Activated CD4-positive, alpha-beta T cell treated with anti-CD3 and anti-CD28 coated beads for 36 hours (primary cell): ENCODE results near the gene GAB1. TPM values are rescaled to one million over a fixed set of nuclear protein-coding genes. Genes with fewer than 3 reads are reported as not detected.

Experiments
- ATAC-seq: fragments of 200-7000 bp; cut with Tn5 transposase; one replicate; pipeline ENCODE4 v1.10.0; 2021; ENCODE audit warnings: mild to moderate bottlenecking, moderate library complexity
- CTCF ChIA-PET: fragments of 350-600 bp; sonication (Branson Sonifier 250); formaldehyde crosslinking; loops from one replicate; lab custom pipeline; 2021; ENCODE audit warnings: antibody characterized with exemption; lab: Charles Lee
- POLR2A ChIA-PET: fragments of 350-600 bp; sonication (Branson Sonifier 250); formaldehyde crosslinking; loops from one replicate; lab custom pipeline; 2021; ENCODE audit warnings: antibody characterized with exemption, inconsistent platforms; lab: Charles Lee
- DNase-seq: peaks from one replicate; pipeline ENCODE4 v3.0.0-alpha.2; 2020
- H3K27ac Mint-ChIP-seq: one replicate; pipeline ENCODE4 v1.8.0; 2021; ENCODE audit warnings: mixed read lengths
- H3K27me3 Mint-ChIP-seq: one replicate; pipeline ENCODE4 v1.8.0; 2021; ENCODE audit warnings: mixed read lengths
- H3K36me3 Mint-ChIP-seq: one replicate; pipeline ENCODE4 v1.8.0; 2021; ENCODE audit warnings: low read depth, mixed read lengths
- H3K4me1 Mint-ChIP-seq: one replicate; pipeline ENCODE4 v1.8.0; 2021; ENCODE audit warnings: mixed read lengths
- H3K4me3 Mint-ChIP-seq: one replicate; pipeline ENCODE4 v1.8.0; 2021; ENCODE audit warnings: mild to moderate bottlenecking, moderate library complexity, mixed read lengths
- H3K9me3 Mint-ChIP-seq: one replicate; pipeline ENCODE4 v1.8.0; 2021; ENCODE audit warnings: low read depth, mixed read lengths
- intact Hi-C, 2 experiments: fragments of 100-400 bp; cut with DNase I in 1 of 2; cut with micrococcal nuclease in 1 of 2; formaldehyde crosslinking; loops; one replicate each; pipeline versions ENCODE4 v1.14.2 to v1.15.1; 2022 to 2024; cut with DNase I, micrococcal nuclease
- total RNA-seq, 2 experiments: library from RNA; stranded (reverse); gene quantifications; one replicate each; pipeline ENCODE4 v1.2.3, GENCODE V29; 2021

The GAB1 gene
- total RNA-seq, 2 experiments from 2014 or later, result 0.35 to 0.48 TPM

GRCh38 chr4:143375326-143376073 lies 38.8 kb downstream of the GAB1 start:
- ChIA-PET CTCF (interaction anchor here (0.8 to 1.6 kb wide), 2 partner anchors 10 to 39 kb away, joined by 3 to 4 read pairs; partner anchors contain the start of gene GAB1), POLR2A (no interaction called here)
- Mint-ChIP-seq H3K27ac (no peak overlapping the region), H3K36me3 (no peaks in the 10 kb centered on the region), H3K4me3 (no peak overlapping the region), H3K27me3 (no peaks in the 10 kb centered on the region), H3K4me1 (no peaks in the 10 kb centered on the region), H3K9me3 (no peaks in the 10 kb centered on the region)
- ATAC-seq (peak; percentile 70), DNase-seq (peak; percentile 33)
- intact Hi-C loops, result loop anchor here in 1 of 2 experiments (5.0 kb wide), 1 partner anchor 107 kb away; no protein-coding TSS in a partner anchor

DNA sequence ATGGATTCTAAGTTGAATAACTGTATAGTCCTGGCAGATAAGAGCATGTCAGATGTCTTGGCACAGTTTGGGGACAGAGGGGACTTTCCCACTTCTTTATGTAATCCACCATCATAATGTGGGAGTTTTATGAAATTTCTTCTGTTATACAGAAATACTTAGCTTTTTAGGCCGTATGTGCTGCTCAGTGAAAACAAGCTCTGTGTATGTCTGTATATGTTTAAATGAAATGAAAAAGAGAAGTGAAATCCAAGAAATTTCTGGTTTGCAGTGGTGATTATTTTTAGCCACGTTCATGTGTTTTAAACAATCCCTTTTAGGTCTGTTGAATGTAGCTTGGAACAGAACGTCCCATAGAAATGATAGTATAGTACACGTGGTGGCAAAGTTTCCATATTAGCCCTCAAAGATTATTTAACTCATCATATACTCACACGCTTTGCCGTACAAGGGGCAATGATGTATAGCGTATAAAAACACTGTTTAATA lies 41.0 kb downstream of the GAB1 start:
- Mint-ChIP-seq H3K27me3 (no peaks in the 10 kb centered on the region), H3K9me3 (no peaks in the 10 kb centered on the region), H3K4me3 (no peak overlapping the region), H3K4me1 (no peaks in the 10 kb centered on the region), H3K36me3 (no peaks in the 10 kb centered on the region), H3K27ac (no peak overlapping the region)
- ATAC-seq, result no peak
- POLR2A ChIA-PET, result no interaction called here
- no peak for DNase-seq
- intact Hi-C loops, result loop anchor here in 1 of 2 experiments (5.0 kb wide), 1 partner anchor 105 kb away; no protein-coding TSS in a partner anchor
- CTCF ChIA-PET, result no interaction called here

DNA sequence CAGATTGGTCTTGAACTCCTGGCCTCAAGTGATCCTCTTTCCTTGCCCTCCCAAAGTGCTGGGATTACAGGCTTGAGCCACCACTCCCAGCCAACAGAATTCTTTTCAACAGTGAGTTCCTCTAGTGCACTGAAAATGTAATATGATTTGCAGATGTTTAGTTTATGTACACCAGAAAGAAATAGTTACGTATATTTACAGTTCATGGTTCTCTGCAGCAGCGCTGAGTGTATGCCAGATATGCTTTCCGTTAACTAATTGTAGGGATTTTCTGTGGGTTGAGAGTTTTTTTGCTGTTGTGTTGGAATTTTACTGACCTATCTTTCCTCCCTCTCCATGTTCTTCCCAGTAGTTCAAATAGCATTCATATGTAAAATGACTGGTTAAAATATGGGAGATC lies 44.0 kb downstream of the GAB1 start:
- Mint-ChIP-seq H3K9me3 (no peaks in the 10 kb centered on the region), H3K27me3 (peaks cover 2% of the 10 kb centered on the region), H3K4me1 (no peaks in the 10 kb centered on the region), H3K27ac (no peak overlapping the region), H3K36me3 (no peaks in the 10 kb centered on the region), H3K4me3 (no peak overlapping the region)
- intact Hi-C loops, result no loop called here
- ATAC-seq (no peak), DNase-seq (no peak)
- CTCF ChIA-PET, result no interaction called here
- POLR2A ChIA-PET, result no interaction called here

DNA sequence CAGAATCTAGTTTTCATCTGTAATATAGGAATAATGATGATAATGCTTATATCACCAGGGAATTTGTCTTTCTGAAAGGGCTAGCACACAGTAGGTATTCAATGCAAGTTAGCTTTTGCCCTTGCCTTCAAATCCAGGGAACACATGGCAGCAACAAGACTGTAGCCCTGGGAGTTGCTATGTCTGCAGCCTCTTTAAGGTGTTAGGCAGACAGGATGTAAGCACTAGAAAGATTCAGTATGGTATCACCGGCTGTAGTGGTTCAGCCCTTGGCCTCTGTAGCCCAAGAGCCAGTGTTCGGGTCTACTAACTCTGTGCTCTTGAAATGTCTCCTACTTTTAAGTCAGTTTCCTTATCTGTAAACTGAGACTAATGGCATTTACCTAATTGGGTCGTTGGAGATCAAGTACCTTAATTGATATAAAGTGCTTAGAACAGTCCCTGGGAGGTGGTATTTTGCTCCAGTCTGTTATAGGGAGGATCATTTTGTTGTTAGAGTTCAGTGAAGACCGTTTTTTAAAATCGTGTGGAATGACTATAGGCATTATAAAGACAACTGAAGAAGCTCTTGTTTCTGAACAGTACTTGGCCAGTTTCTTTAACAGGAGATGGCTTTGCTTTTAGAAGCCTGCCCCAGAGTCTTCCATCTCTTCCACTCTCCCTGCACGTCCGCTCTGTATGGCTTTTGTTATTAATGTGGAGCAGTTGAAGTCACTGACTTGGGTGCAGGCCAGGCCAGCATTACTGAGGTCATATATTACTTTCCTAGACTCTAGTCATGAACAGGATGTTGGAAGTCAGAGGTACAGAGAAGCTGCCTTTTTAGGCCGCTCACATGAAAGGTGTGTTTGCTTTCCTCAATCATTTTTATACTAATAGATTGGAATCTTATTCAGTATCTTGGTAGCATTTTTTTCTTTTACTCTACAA lies 44.8 kb downstream of the GAB1 start:
- no peaks in the 10 kb centered on the region for H3K9me3 Mint-ChIP-seq
- POLR2A ChIA-PET, result no interaction called here
- H3K27ac Mint-ChIP-seq, result no peak overlapping the region
- no peak overlapping the region for H3K4me3 Mint-ChIP-seq
- DNase-seq, result no peak
- no peaks in the 10 kb centered on the region for H3K36me3 Mint-ChIP-seq
- no peak for ATAC-seq
- CTCF ChIA-PET, result no interaction called here
- peaks cover 2% of the 10 kb centered on the region for H3K27me3 Mint-ChIP-seq
- intact Hi-C loops, result no loop called here
- H3K4me1 Mint-ChIP-seq, result no peaks in the 10 kb centered on the region

DNA sequence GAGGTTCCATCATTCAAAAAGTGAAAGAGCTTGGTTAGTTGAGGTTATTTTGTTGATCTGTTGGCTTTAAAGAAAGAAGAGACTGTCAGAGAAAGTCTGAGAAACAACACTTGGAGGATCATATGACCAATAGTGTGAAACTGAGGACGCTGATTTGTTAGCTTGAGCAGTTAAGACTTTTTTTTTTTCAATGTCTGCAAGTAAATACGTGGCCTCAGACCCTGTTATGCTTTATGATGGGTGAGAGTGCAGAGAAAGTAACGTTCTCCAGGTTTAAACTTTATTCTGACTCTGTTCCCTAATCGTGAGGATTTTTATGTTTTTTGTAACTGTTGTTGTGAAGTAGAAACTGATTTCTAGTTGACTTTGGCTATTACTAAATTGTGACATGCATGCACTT lies 45.9 kb downstream of the GAB1 start:
- POLR2A ChIA-PET, result no interaction called here
- H3K36me3 Mint-ChIP-seq, result no peaks in the 10 kb centered on the region
- no peak for DNase-seq
- H3K27ac Mint-ChIP-seq, result no peak overlapping the region
- H3K4me3 Mint-ChIP-seq, result no peak overlapping the region
- intact Hi-C loops, result no loop called here
- peaks cover 6% of the 10 kb centered on the region for H3K27me3 Mint-ChIP-seq
- ATAC-seq, result no peak
- H3K4me1 Mint-ChIP-seq, result no peaks in the 10 kb centered on the region
- no peaks in the 10 kb centered on the region for H3K9me3 Mint-ChIP-seq
- CTCF ChIA-PET, result no interaction called here

GRCh38 chr4:143383005-143383574 lies 46.4 kb downstream of the GAB1 start:
- POLR2A ChIA-PET, result no interaction called here
- no peak for DNase-seq
- Mint-ChIP-seq H3K4me1 (no peaks in the 10 kb centered on the region), H3K27ac (no peak overlapping the region), H3K36me3 (no peaks in the 10 kb centered on the region), H3K4me3 (no peak overlapping the region), H3K9me3 (no peaks in the 10 kb centered on the region), H3K27me3 (peaks cover 7% of the 10 kb centered on the region)
- CTCF ChIA-PET, result interaction anchor here (1.1 kb wide), 1 partner anchor 14 kb away, joined by 3 read pairs; no protein-coding TSS in a partner anchor
- intact Hi-C loops, result no loop called here
- ATAC-seq, result no peak

GRCh38 chr4:143384381-143384994 lies 47.8 kb downstream of the GAB1 start:
- POLR2A ChIA-PET, result no interaction called here
- H3K4me1 Mint-ChIP-seq, result no peaks in the 10 kb centered on the region
- ATAC-seq (no peak), DNase-seq (no peak)
- H3K4me3 Mint-ChIP-seq, result no peak overlapping the region
- H3K27me3 Mint-ChIP-seq, result peaks cover 7% of the 10 kb centered on the region
- no peaks in the 10 kb centered on the region for H3K36me3 Mint-ChIP-seq
- intact Hi-C loops, result no loop called here
- H3K9me3 Mint-ChIP-seq, result no peaks in the 10 kb centered on the region
- no peak overlapping the region for H3K27ac Mint-ChIP-seq
- CTCF ChIA-PET, result interaction anchor here (0.7 to 1.5 kb wide), 4 partner anchors 8 to 188 kb away, joined by 3 to 5 read pairs (median 4); no protein-coding TSS in a partner anchor

GRCh38 chr4:143386812-143387211 lies 50.1 kb downstream of the GAB1 start:
- ChIA-PET POLR2A (interaction anchor here (0.5 kb wide), 1 partner anchor 175 kb away, joined by 3 read pairs; no protein-coding TSS in a partner anchor), CTCF (no interaction called here)
- H3K9me3 Mint-ChIP-seq, result no peaks in the 10 kb centered on the region
- H3K4me3 Mint-ChIP-seq, result no peak overlapping the region
- no peak overlapping the region for H3K27ac Mint-ChIP-seq
- H3K27me3 Mint-ChIP-seq, result peaks cover 14% of the 10 kb centered on the region
- ATAC-seq, result no peak
- H3K36me3 Mint-ChIP-seq, result no peaks in the 10 kb centered on the region
- no peaks in the 10 kb centered on the region for H3K4me1 Mint-ChIP-seq
- no peak for DNase-seq
- intact Hi-C loops, result no loop called here

GRCh38 chr4:143389579-143390195 lies 53.0 kb downstream of the GAB1 start:
- H3K36me3 Mint-ChIP-seq, result no peaks in the 10 kb centered on the region
- ChIA-PET POLR2A (no interaction called here), CTCF (interaction anchor here (0.6 to 1.1 kb wide), 2 partner anchors 13 to 204 kb away, joined by 3 read pairs; no protein-coding TSS in a partner anchor)
- H3K9me3 Mint-ChIP-seq, result no peaks in the 10 kb centered on the region
- intact Hi-C loops, result no loop called here
- no peak overlapping the region for H3K27ac Mint-ChIP-seq
- H3K4me1 Mint-ChIP-seq, result no peaks in the 10 kb centered on the region
- peaks cover 12% of the 10 kb centered on the region for H3K27me3 Mint-ChIP-seq
- DNase-seq (no peak), ATAC-seq (no peak)
- H3K4me3 Mint-ChIP-seq, result no peak overlapping the region

- no peaks in the 10 kb centered on the region for H3K4me1 Mint-ChIP-seq
- ChIA-PET POLR2A (no interaction called here), CTCF (no interaction called here)
- DNase-seq, result no peak
- no peak overlapping the region for H3K27ac Mint-ChIP-seq
- no peak overlapping the region for H3K4me3 Mint-ChIP-seq
- intact Hi-C loops, result no loop called here
- H3K27me3 Mint-ChIP-seq, result peaks cover 12% of the 10 kb centered on the region
- no peaks in the 10 kb centered on the region for H3K9me3 Mint-ChIP-seq
- H3K36me3 Mint-ChIP-seq, result no peaks in the 10 kb centered on the region
- no peak for ATAC-seq
Measured at GRCh38 chr4:143390764-143391163, 54.1 kb downstream of the GAB1 start.
